Trophoblast cell (in vitro differentiated cells and primary cell): ENCODE data around the gene PCSK6.

Experiments
- DNase-seq, 2 donors: peaks; one replicate each; pipeline ENCODE4 v3.0.0-alpha.2; 2016
- H2AFZ ChIP-seq: 2 replicates; pipeline ENCODE4 v1.6.1; 2013; ENCODE audit warnings: low read length, moderate library complexity, mild to moderate bottlenecking; ENCODE audit not compliant: insufficient read depth, poor library complexity
- H2AK5ac ChIP-seq: 2 replicates; pipeline ENCODE4 v1.6.1; 2013; ENCODE audit warnings: mild to moderate bottlenecking, low read length
- H2BK120ac ChIP-seq: 2 replicates; pipeline ENCODE4 v1.6.1; 2013; ENCODE audit warnings: low read length, mild to moderate bottlenecking, moderate library complexity; ENCODE audit not compliant: insufficient read depth, poor library complexity
- H2BK12ac ChIP-seq: 2 replicates; pipeline ENCODE4 v1.6.1; 2013; ENCODE audit warnings: mild to moderate bottlenecking, low read length, moderate library complexity
- H2BK5ac ChIP-seq: 2 replicates; pipeline ENCODE4 v1.6.1; 2013; ENCODE audit warnings: low read length, low read depth, moderate library complexity, mild to moderate bottlenecking; ENCODE audit not compliant: poor library complexity
- H3K14ac ChIP-seq: 2 replicates; pipeline ENCODE4 v1.6.1; 2013; ENCODE audit warnings: mild to moderate bottlenecking, low read length
- H3K18ac ChIP-seq: 2 replicates; pipeline ENCODE4 v1.6.1; 2013; ENCODE audit warnings: mild to moderate bottlenecking, low read length
- H3K23ac ChIP-seq: 2 replicates; pipeline ENCODE4 v1.6.1; 2013; ENCODE audit warnings: low read length
- H3K27ac ChIP-seq: 2 replicates; pipeline ENCODE4 v1.5.1; 2013; ENCODE audit warnings: low read depth, mild to moderate bottlenecking, inconsistent platforms, low read length, moderate library complexity
- H3K27me3 ChIP-seq: 2 replicates; pipeline ENCODE4 v1.6.1; 2013; ENCODE audit warnings: inconsistent platforms, mild to moderate bottlenecking, low read length, moderate library complexity; ENCODE audit not compliant: insufficient read depth
- H3K36me3 ChIP-seq, 2 experiments: 1 replicate in 1 of 2; 2 replicates in 1 of 2; pipeline ENCODE4 v1.6.1; 2013; ENCODE audit warnings: low read length in 2 of 2, mild to moderate bottlenecking in 2 of 2, moderate library complexity in 1 of 2; ENCODE audit not compliant: insufficient read depth in 2 of 2, control insufficient read depth in 1 of 2
- H3K4ac ChIP-seq: 2 replicates; pipeline ENCODE4 v1.6.1; 2013; ENCODE audit warnings: low read depth, mild to moderate bottlenecking, low read length, moderate library complexity
- H3K4me1 ChIP-seq, 2 experiments: 1 replicate in 1 of 2; 2 replicates in 1 of 2; pipeline ENCODE4 v1.6.1; 2013; ENCODE audit warnings: low read length in 2 of 2, mild to moderate bottlenecking in 2 of 2, moderate library complexity in 1 of 2; ENCODE audit not compliant: insufficient read depth in 2 of 2, control insufficient read depth in 1 of 2
- H3K4me2 ChIP-seq: 2 replicates; pipeline ENCODE4 v1.6.1; 2013; ENCODE audit warnings: inconsistent platforms, mild to moderate bottlenecking, low read length, moderate library complexity
- H3K4me3 ChIP-seq: 2 replicates; pipeline ENCODE4 v1.5.1; 2013; ENCODE audit warnings: mild to moderate bottlenecking, low read depth, low read length, inconsistent platforms
- H3K79me1 ChIP-seq: one replicate; pipeline ENCODE4 v1.6.1; 2013; ENCODE audit warnings: low read length
- H3K79me2 ChIP-seq: 2 replicates; pipeline ENCODE4 v1.6.1; 2013; ENCODE audit warnings: low read length, mild to moderate bottlenecking; ENCODE audit not compliant: control insufficient read depth, insufficient read depth, poor library complexity
- H3K9ac ChIP-seq: 2 replicates; pipeline ENCODE4 v1.6.1; 2013; ENCODE audit warnings: mild to moderate bottlenecking, low read length
- H3K9me3 ChIP-seq: 2 replicates; pipeline ENCODE4 v1.6.1; 2013; ENCODE audit warnings: low read depth, mild to moderate bottlenecking, control low read depth, inconsistent platforms, low read length; ENCODE audit not compliant: insufficient read depth
- H4K12ac ChIP-seq: 2 replicates; pipeline ENCODE4 v1.6.1; 2013; ENCODE audit warnings: low read depth, mild to moderate bottlenecking, low read length, moderate library complexity
- H4K8ac ChIP-seq: 2 replicates; pipeline ENCODE4 v1.6.1; 2013; ENCODE audit warnings: low read depth, mild to moderate bottlenecking, low read length, moderate library complexity
- H4K91ac ChIP-seq: one replicate; pipeline ENCODE4 v1.6.1; 2013; ENCODE audit warnings: low read depth, mild to moderate bottlenecking, low read length, moderate library complexity
- WGBS: extraction: QIAGEN DNeasy Blood & Tissue Kit; methylation state at CpG from one replicate; pipeline ENCODE4 v1.1.7; 2013; ENCODE audit warnings: missing lambda C conversion rate; ENCODE audit not compliant: insufficient read length, insufficient coverage; ENCODE audit errors: extremely low coverage; 5-methylcytosine and 5-hydroxymethylcytosine counted together

The PCSK6 gene

GRCh38 chr15:101255615-101256241 is 233.8 kb downstream of the PCSK6 start:
- H3K27me3 ChIP-seq = no peaks in the 10 kb centered on the region
- no peak overlapping the region for H2BK5ac ChIP-seq
- H2BK12ac ChIP-seq = no peak overlapping the region
- H3K9me3 ChIP-seq = no peaks in the 10 kb centered on the region
- H4K12ac ChIP-seq = no peak overlapping the region
- H3K36me3 ChIP-seq = no peaks in the 10 kb centered on the region
- peaks cover 5% of the 10 kb centered on the region for H3K79me1 ChIP-seq
- H3K79me2 ChIP-seq = peaks cover 5% of the 10 kb centered on the region
- H4K91ac ChIP-seq = no peak overlapping the region
- no peak overlapping the region for H3K23ac ChIP-seq
- H3K14ac ChIP-seq = no peak overlapping the region
- H2BK120ac ChIP-seq = no peak overlapping the region
- no peak overlapping the region for H2AK5ac ChIP-seq
- H2AFZ ChIP-seq = no peak overlapping the region
- H3K4me3 ChIP-seq = no peak overlapping the region
- DNase-seq = no peak
- no peaks in the 10 kb centered on the region for H3K4me1 ChIP-seq
- H3K18ac ChIP-seq = no peak overlapping the region
- WGBS = no CpG with 5 or more reads among the region's 8 CpGs
- no peak overlapping the region for H3K4ac ChIP-seq
- H3K4me2 ChIP-seq = no peak overlapping the region
- H3K27ac ChIP-seq = no peak overlapping the region
- H3K9ac ChIP-seq = no peak overlapping the region
- no peak overlapping the region for H4K8ac ChIP-seq

GRCh38 chr15:101255051-101255395 is 234.5 kb downstream of the PCSK6 start:
- H3K14ac ChIP-seq = no peak overlapping the region
- WGBS = no CpG with 5 or more reads among the region's 5 CpGs

GRCh38 chr15:101254157-101255050 is 235.1 kb downstream of the PCSK6 start:
- no peak overlapping the region for H3K4me3 ChIP-seq
- H3K27me3 ChIP-seq = no peaks in the 10 kb centered on the region
- H4K12ac ChIP-seq = no peak overlapping the region
- H3K4me2 ChIP-seq = no peak overlapping the region
- no peak overlapping the region for H2AK5ac ChIP-seq
- H3K14ac ChIP-seq = no peak overlapping the region
- no peak overlapping the region for H3K4ac ChIP-seq
- H3K79me1 ChIP-seq = peaks cover 5% of the 10 kb centered on the region
- H3K4me1 ChIP-seq = no peaks in the 10 kb centered on the region
- H3K79me2 ChIP-seq = peaks cover 5% of the 10 kb centered on the region
- H3K18ac ChIP-seq = no peak overlapping the region
- no CpG with 5 or more reads among the region's 11 CpGs for WGBS
- DNase-seq = no peak
- no peak overlapping the region for H3K23ac ChIP-seq
- H2BK120ac ChIP-seq = no peak overlapping the region
- no peak overlapping the region for H2BK12ac ChIP-seq
- no peaks in the 10 kb centered on the region for H3K36me3 ChIP-seq
- H2AFZ ChIP-seq = no peak overlapping the region
- H4K8ac ChIP-seq = no peak overlapping the region
- H2BK5ac ChIP-seq = no peak overlapping the region
- no peak overlapping the region for H3K9ac ChIP-seq
- H4K91ac ChIP-seq = no peak overlapping the region
- H3K27ac ChIP-seq = no peak overlapping the region
- peaks cover 2% of the 10 kb centered on the region for H3K9me3 ChIP-seq

More at GRCh38 chr15:101255051-101255395, 234.5 kb downstream of the PCSK6 start:
- Histone ChIP-seq H3K27me3 (no peaks in the 10 kb centered on the region), H2BK120ac (no peak overlapping the region), H3K36me3 (no peaks in the 10 kb centered on the region), H3K9ac (no peak overlapping the region), H2AFZ (no peak overlapping the region), H3K79me1 (peaks cover 5% of the 10 kb centered on the region), H2BK5ac (no peak overlapping the region), H2AK5ac (no peak overlapping the region), H3K4me1 (no peaks in the 10 kb centered on the region), H3K79me2 (peaks cover 5% of the 10 kb centered on the region), H3K23ac (no peak overlapping the region), H3K4ac (no peak overlapping the region), H3K18ac (no peak overlapping the region), H4K12ac (no peak overlapping the region), H3K9me3 (no peaks in the 10 kb centered on the region), H3K4me2 (no peak overlapping the region), H4K8ac (no peak overlapping the region), H2BK12ac (no peak overlapping the region), H3K27ac (no peak overlapping the region), H4K91ac (no peak overlapping the region), H3K4me3 (no peak overlapping the region)
- no peak for DNase-seq
